OCI-LY7 (cell line): ENCODE results near the gene SGSM2.

ENCODE experiments used
- EZH2phosphoT487 ChIP-seq: fragments of 200-600 bp; sonication (generic); IDR thresholded peaks from 2 replicates; pipeline ENCODE4 v1.6.1; 2018; ENCODE audit warnings: low read depth, borderline replicate concordance, mild to moderate bottlenecking, mixed run types, antibody characterized with exemption, low read length, moderate library complexity, mixed read lengths
- TF ChIP-seq, protein P1 (sequence below): fragments of 200-600 bp; sonication (generic); conservative IDR thresholded peaks from 2 replicates; pipeline ENCODE4 v1.5.1; 2014; ENCODE audit warnings: mild to moderate bottlenecking, antibody characterized with exemption, low read length, moderate library complexity, mixed read lengths

DNA sequence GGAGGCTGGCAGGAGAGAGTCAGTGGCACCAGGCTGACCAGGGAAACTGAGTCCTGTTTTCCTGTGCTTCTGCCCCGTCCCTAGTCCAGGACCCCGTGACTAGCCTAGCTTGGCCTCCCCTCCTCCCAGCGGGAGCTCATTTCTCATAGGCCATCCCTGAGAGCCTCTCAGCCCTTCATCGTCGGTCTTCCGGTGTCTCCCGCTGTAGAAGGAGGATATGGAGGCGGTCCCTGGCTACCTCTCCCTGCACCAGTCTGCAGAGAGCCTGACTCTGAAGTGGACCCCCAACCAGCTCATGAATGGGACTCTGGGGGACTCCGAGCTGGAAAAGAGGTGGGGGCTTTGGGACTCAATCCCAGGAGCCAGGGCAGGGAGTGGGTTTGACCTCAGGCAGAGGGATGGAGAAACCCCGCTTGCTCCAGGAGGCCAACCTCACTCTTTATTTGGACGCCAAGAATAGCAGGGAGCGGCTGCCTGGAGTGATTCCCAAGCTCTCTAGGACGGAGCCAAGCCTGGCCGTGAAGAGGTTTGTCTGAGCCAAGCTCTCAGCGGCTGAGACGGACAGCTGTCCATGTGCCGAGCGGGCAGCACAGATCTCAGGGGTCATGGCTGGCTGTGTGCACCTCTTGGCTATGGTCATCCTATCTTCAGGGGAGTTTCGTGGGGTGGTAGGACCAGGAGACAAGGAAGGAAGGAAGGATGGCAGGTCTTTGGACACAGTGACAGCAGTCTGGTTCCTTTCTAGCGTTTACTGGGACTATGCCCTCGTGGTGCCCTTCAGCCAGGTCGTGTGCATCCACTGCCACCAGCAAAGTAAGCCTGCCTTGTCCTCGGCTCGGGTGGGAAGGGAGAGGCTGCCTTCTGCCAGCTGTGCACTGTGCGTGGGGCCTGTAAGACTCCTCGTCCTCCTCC is 26.8 kb downstream of the SGSM2 start:
- TF ChIP-seq, protein P1, sequence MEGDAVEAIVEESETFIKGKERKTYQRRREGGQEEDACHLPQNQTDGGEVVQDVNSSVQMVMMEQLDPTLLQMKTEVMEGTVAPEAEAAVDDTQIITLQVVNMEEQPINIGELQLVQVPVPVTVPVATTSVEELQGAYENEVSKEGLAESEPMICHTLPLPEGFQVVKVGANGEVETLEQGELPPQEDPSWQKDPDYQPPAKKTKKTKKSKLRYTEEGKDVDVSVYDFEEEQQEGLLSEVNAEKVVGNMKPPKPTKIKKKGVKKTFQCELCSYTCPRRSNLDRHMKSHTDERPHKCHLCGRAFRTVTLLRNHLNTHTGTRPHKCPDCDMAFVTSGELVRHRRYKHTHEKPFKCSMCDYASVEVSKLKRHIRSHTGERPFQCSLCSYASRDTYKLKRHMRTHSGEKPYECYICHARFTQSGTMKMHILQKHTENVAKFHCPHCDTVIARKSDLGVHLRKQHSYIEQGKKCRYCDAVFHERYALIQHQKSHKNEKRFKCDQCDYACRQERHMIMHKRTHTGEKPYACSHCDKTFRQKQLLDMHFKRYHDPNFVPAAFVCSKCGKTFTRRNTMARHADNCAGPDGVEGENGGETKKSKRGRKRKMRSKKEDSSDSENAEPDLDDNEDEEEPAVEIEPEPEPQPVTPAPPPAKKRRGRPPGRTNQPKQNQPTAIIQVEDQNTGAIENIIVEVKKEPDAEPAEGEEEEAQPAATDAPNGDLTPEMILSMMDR, result no peak
- no peak for TF ChIP-seq EZH2phosphoT487
